HepG2 (cell line): ENCODE results near the gene CDKN2A. TPM values are rescaled to one million over a fixed set of nuclear protein-coding genes. Genes with fewer than 3 reads are reported as not detected.

ENCODE experiments used
- ATF5 ChIP-seq: sonication (generic); formaldehyde crosslinking; IDR thresholded peaks from 2 replicates; pipeline ENCODE4 v1.4.0; 2020; ENCODE audit warnings: mild to moderate bottlenecking, low read depth, missing genetic modification reagents
- ATM ChIP-seq: fragments of 450-650 bp; IDR thresholded peaks from 2 replicates; pipeline ENCODE4 v1.7.1; 2017; ENCODE audit warnings: mild to moderate bottlenecking, borderline replicate concordance
- ATRX ChIP-seq: sonication (generic); formaldehyde crosslinking; IDR thresholded peaks from 2 replicates; pipeline ENCODE4 v1.4.0; 2020; ENCODE audit warnings: missing genetic modification reagents, borderline replicate concordance
- BORCS8-MEF2B ChIP-seq: sonication (generic); formaldehyde crosslinking; IDR thresholded peaks from 2 replicates; pipeline ENCODE4 v1.8.0; 2022; ENCODE audit warnings: mild to moderate bottlenecking, missing genetic modification reagents
- CBX1 ChIP-seq: IDR thresholded peaks from one replicate; pipeline ENCODE4 v1.6.1; 2016; ENCODE audit warnings: antibody characterized with exemption, low read depth
- CEBPG ChIP-seq: IDR thresholded peaks from 2 replicates; pipeline ENCODE4 v1.6.1; 2016
- HOXA9 ChIP-seq: sonication (generic); formaldehyde crosslinking; IDR thresholded peaks from 2 replicates; pipeline ENCODE4 v1.8.1; 2022; ENCODE audit warnings: missing genetic modification reagents, mild to moderate bottlenecking, moderate library complexity, borderline replicate concordance
- MED8 ChIP-seq: sonication (generic); formaldehyde crosslinking; IDR thresholded peaks from 2 replicates; pipeline ENCODE4 v1.8.1; 2023; ENCODE audit warnings: mild to moderate bottlenecking, missing genetic modification reagents; ENCODE audit not compliant: insufficient replicate concordance
- PAXIP1 ChIP-seq: sonication (generic); formaldehyde crosslinking; conservative IDR thresholded peaks from 2 replicates; pipeline ENCODE4 v1.4.0; 2020; ENCODE audit warnings: mild to moderate bottlenecking, missing genetic modification reagents, moderate library complexity
- PHF21A ChIP-seq: sonication (generic); formaldehyde crosslinking; IDR thresholded peaks from 2 replicates; pipeline ENCODE4 v1.5.0; 2020; ENCODE audit warnings: mild to moderate bottlenecking, missing genetic modification reagents
- SMAD1 ChIP-seq: sonication (generic); formaldehyde crosslinking; IDR thresholded peaks from 2 replicates; pipeline ENCODE4 v1.4.0; 2020; ENCODE audit warnings: missing genetic modification reagents, low read depth, mild to moderate bottlenecking, borderline replicate concordance
- YY1 ChIP-seq: IDR thresholded peaks from 2 replicates; pipeline ENCODE4 v1.6.1; 2011; ENCODE audit warnings: low read length, low read depth, moderate library complexity, mild to moderate bottlenecking; ENCODE audit not compliant: insufficient read depth, insufficient replicate concordance
- ZFP41 ChIP-seq: sonication (generic); formaldehyde crosslinking; IDR thresholded peaks from 2 replicates; pipeline ENCODE4 v1.4.0; 2020; ENCODE audit warnings: mild to moderate bottlenecking, missing genetic modification reagents, borderline replicate concordance
- ZNF138 ChIP-seq: sonication (generic); formaldehyde crosslinking; IDR thresholded peaks from 2 replicates; pipeline ENCODE4 v1.5.0; 2020; ENCODE audit warnings: mild to moderate bottlenecking, low read depth, missing genetic modification reagents
- ZNF326 ChIP-seq: sonication (generic); formaldehyde crosslinking; IDR thresholded peaks from 2 replicates; pipeline ENCODE4 v1.4.0; 2020; ENCODE audit warnings: missing genetic modification reagents, borderline replicate concordance
- ZNF547 ChIP-seq: sonication (generic); formaldehyde crosslinking; IDR thresholded peaks from 2 replicates; pipeline ENCODE4 v1.5.1; 2020; ENCODE audit warnings: mild to moderate bottlenecking, missing genetic modification reagents
- ZNF558 ChIP-seq: sonication (generic); formaldehyde crosslinking; IDR thresholded peaks from 2 replicates; pipeline ENCODE4 v1.9.0; 2022; ENCODE audit warnings: mild to moderate bottlenecking, missing genetic modification reagents, borderline replicate concordance
- ZNF605 ChIP-seq: sonication (generic); formaldehyde crosslinking; IDR thresholded peaks from 2 replicates; pipeline ENCODE4 v1.8.0; 2022; ENCODE audit warnings: mild to moderate bottlenecking, missing genetic modification reagents
- ZNF768 ChIP-seq: sonication (generic); formaldehyde crosslinking; IDR thresholded peaks from 2 replicates; pipeline ENCODE4 v1.4.0; 2020; ENCODE audit warnings: missing genetic modification reagents
- ZSCAN20 ChIP-seq: sonication (generic); formaldehyde crosslinking; IDR thresholded peaks from 2 replicates; pipeline ENCODE4 v1.4.0; 2020; ENCODE audit warnings: missing genetic modification reagents, mild to moderate bottlenecking, borderline replicate concordance
- polyA plus RNA-seq, 8 experiments: library from polyadenylated mRNA; depleted of rRNA in 3 of 8; stranded (reverse) in 7 of 8; unstranded in 1 of 8; fragments of >200 nt; fragmentation: Illumina TruSeq in 4 of 8; extraction: Trizol in 4 of 8; gene quantifications; 2 replicates each; pipeline versions ENCODE4 v1.2.1 to v1.2.3, GENCODE V29; 2011 to 2016; ENCODE audit warnings: low read depth in 4 of 8, missing spikeins in 1 of 8, mixed read lengths in 1 of 8; ENCODE audit not compliant: insufficient read depth in 1 of 8
- total RNA-seq, 5 experiments: library from RNA; depleted of rRNA; stranded (reverse); fragments of >200 nt; fragmentation: Illumina TruSeq; extraction: Trizol; gene quantifications; 2 replicates each; pipeline ENCODE4 v1.2.3, GENCODE V29; 2016; ENCODE audit warnings: low read depth in 1 of 5
- TF ChIP-seq, protein P1 (sequence below): sonication (generic); formaldehyde crosslinking; IDR thresholded peaks from 2 replicates; pipeline ENCODE4 v1.5.1; 2020; ENCODE audit warnings: missing genetic modification reagents, mild to moderate bottlenecking, borderline replicate concordance
- TF ChIP-seq, protein P2 (sequence below): sonication (generic); formaldehyde crosslinking; IDR thresholded peaks from 2 replicates; pipeline ENCODE4 v1.5.0; 2020; ENCODE audit warnings: mild to moderate bottlenecking, missing genetic modification reagents, moderate library complexity

CDKN2A gene
- total and polyA plus RNA-seq, 2 of the 13 experiments (the other 11 are each of a cell fraction or from before 2014, with no cell fraction given): 4.2 to 4.8 TPM

DNA sequence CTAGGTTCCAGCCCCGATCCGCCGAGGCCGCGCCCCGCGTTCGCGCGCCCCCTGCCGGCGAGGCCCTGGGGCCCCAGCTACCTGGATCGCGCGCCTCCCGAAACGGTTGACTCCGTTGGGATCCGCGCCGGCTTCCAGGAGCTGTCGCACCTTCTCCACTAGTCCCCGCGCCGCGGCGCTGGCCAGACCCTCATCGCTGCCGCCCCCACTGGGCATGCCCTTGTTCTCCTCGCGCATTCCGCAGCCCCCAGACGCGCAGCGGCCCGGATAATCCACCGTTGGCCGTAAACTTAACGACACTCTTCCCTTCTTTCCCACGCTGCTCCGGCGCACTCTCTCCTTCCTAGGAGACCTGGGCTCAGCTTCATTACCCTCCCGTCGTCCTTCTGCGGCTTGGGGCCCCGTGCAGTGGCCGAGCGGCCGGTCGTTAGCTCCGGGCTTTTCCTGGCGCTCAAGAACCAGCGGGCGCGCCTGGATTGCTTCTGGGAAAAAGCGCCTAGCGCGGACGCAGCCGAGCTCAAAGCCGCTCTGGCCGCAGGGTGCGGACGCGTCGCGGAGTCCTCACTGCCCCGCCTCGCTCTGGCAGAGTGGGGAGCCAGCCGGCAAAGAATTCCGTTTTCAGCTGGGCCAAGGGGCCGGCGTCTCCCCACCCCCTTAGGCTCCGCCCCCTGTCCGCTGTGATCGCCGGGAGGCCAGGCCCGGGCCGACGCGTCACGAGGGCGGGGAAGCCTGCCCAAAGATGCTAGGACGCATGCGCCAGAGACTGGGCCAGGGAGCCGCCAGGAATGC, 14.7 kb upstream of the CDKN2A start, which contains the start of gene CDKN2B (continued):
- TF ChIP-seq ZNF326 (CRISPR knock-in tag): no peak
- TF ChIP-seq PAXIP1 (CRISPR knock-in tag): peak; percentile 34; the same call in 1 of the 2 replicates
- no peak; the same call in 1 of the 2 replicates for TF ChIP-seq ZNF768 (CRISPR knock-in tag)
- 0 out of 2 replicates have a peak, but pooled peaks have one; percentile 19 for TF ChIP-seq CEBPG (CRISPR knock-in tag)
- no peak for TF ChIP-seq MED8 (CRISPR knock-in tag)
- no peak for TF ChIP-seq BORCS8-MEF2B (CRISPR knock-in tag)
- TF ChIP-seq ZNF138 (CRISPR knock-in tag): no peak
- TF ChIP-seq, protein P1, sequence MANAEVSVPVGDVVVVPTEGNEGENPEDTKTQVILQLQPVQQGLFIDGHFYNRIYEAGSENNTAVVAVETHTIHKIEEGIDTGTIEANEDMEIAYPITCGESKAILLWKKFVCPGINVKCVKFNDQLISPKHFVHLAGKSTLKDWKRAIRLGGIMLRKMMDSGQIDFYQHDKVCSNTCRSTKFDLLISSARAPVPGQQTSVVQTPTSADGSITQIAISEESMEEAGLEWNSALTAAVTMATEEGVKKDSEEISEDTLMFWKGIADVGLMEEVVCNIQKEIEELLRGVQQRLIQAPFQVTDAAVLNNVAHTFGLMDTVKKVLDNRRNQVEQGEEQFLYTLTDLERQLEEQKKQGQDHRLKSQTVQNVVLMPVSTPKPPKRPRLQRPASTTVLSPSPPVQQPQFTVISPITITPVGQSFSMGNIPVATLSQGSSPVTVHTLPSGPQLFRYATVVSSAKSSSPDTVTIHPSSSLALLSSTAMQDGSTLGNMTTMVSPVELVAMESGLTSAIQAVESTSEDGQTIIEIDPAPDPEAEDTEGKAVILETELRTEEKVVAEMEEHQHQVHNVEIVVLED (CRISPR knock-in tag): no peak
- TF ChIP-seq ZSCAN20 (CRISPR knock-in tag): no peak
- no peak for TF ChIP-seq ZNF558
- TF ChIP-seq ATM: no peak
- no peak for TF ChIP-seq CBX1
- peak; percentile 72; the same call in 1 of the 2 replicates for TF ChIP-seq ZNF547
- TF ChIP-seq, protein P2, sequence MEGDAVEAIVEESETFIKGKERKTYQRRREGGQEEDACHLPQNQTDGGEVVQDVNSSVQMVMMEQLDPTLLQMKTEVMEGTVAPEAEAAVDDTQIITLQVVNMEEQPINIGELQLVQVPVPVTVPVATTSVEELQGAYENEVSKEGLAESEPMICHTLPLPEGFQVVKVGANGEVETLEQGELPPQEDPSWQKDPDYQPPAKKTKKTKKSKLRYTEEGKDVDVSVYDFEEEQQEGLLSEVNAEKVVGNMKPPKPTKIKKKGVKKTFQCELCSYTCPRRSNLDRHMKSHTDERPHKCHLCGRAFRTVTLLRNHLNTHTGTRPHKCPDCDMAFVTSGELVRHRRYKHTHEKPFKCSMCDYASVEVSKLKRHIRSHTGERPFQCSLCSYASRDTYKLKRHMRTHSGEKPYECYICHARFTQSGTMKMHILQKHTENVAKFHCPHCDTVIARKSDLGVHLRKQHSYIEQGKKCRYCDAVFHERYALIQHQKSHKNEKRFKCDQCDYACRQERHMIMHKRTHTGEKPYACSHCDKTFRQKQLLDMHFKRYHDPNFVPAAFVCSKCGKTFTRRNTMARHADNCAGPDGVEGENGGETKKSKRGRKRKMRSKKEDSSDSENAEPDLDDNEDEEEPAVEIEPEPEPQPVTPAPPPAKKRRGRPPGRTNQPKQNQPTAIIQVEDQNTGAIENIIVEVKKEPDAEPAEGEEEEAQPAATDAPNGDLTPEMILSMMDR (CRISPR knock-in tag): peak; percentile 90
- peak; percentile 59 for TF ChIP-seq PHF21A (CRISPR knock-in tag)
- no peak for TF ChIP-seq ATRX (CRISPR knock-in tag)
- no peak for TF ChIP-seq ATF5
- TF ChIP-seq SMAD1: no peak
- TF ChIP-seq ZNF605 (CRISPR knock-in tag): peak; percentile 73; the same call in 1 of the 2 replicates
- TF ChIP-seq HOXA9: no peak
- TF ChIP-seq ZFP41: no peak
- peak; percentile 57 for TF ChIP-seq YY1
